Stimulated activated CD8-positive, alpha-beta memory T cell treated with anti-CD3 and anti-CD28 coated beads, Interleukin-4, amount 100 ng/mL, for 4 hours (primary cell): Measurements from ENCODE around the gene ARHGAP44.

Experiments used
- DNase-seq, 2 donors: peaks; one replicate each; pipeline ENCODE4 v3.0.0-alpha.2; 2020; ENCODE audit warnings: low read depth in 2 of 2, low spot score in 1 of 2

Gene ARHGAP44, protein sequence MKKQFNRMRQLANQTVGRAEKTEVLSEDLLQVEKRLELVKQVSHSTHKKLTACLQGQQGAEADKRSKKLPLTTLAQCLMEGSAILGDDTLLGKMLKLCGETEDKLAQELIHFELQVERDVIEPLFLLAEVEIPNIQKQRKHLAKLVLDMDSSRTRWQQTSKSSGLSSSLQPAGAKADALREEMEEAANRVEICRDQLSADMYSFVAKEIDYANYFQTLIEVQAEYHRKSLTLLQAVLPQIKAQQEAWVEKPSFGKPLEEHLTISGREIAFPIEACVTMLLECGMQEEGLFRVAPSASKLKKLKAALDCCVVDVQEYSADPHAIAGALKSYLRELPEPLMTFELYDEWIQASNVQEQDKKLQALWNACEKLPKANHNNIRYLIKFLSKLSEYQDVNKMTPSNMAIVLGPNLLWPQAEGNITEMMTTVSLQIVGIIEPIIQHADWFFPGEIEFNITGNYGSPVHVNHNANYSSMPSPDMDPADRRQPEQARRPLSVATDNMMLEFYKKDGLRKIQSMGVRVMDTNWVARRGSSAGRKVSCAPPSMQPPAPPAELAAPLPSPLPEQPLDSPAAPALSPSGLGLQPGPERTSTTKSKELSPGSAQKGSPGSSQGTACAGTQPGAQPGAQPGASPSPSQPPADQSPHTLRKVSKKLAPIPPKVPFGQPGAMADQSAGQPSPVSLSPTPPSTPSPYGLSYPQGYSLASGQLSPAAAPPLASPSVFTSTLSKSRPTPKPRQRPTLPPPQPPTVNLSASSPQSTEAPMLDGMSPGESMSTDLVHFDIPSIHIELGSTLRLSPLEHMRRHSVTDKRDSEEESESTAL

DNA sequence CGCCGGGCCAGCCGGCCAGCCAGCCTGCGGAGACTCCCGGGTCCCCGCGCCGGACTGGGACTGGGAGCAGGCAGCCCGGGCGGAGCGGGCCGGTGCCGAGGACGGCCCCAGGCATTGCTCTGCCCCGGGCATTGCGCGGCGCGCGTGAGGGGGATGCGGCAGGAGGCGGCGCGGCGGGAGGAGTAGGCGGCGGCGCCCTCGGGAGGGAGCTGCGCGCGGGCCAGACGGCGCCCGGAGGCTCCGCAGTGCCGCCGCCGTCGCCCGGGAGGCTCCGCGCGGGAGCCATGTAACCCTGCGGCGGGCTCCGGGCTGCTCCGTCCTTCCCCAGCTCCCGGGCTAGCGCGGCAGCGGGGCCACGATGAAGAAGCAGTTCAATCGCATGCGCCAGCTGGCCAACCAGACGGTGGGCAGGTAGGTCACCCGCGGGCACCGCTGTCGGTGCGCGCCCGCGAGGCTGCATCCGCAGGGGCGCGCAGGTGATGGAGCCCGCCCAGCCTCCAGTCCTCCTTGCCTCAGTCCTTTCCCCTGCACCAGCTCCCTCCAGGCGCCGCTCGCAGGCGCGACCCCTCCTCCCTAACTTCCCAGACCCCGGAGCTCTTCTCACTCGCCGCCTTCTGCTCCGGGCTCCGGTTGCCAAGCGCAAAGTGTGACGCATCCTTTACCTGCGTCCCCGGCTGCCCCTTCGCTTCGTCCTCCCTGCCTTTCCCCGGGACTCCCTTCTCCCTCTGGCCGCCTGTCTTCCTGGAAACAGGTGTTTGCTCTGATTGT is at the start of gene ARHGAP44:
TSS of gene ARHGAP44 (plus strand) at position 18 of the 768 bp plus-strand sequence. CDS start at position 359, 341 bp downstream.
- DNase-seq: no peak

DNA sequence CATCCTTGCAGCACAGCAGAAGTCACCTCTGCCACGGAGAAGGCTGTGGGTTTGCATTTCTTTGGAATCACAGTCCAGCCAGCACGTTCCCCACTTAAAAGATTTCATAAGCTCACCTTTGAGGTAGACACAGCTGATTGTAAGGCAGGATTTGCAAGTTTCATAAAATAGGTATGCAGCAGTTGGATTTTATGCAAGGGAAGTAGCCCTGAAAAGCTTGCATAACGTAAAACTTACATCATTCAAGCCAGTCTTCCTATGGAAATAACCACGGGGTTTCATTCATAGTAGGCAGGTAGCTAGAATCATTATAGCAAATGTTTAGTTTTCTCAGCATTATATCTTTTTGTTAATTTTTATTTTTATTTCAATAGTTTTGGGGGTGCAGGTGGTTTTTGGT is 49.8 kb upstream of the ARHGAP44 start:
- no peak for DNase-seq

DNA sequence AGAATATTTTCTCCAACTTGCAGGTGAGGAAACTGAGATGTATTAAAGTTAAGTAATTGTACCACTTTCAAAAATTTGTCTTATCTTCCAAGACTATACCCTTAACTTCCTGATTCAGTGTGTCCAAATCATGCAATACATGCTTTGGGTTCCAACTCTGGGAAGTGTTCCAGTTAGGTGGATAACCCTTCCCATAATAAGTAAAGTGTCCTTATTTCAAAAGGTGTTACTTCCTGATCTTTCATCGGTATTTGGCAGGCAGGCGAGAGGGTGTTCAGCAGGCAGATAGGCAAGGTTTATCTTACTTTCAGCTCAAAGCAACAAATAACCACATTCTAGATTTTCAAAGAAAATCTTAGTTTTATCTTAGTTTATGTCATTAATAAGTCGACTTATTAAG is 46.3 kb upstream of the ARHGAP44 start:
- no peak for DNase-seq

DNA sequence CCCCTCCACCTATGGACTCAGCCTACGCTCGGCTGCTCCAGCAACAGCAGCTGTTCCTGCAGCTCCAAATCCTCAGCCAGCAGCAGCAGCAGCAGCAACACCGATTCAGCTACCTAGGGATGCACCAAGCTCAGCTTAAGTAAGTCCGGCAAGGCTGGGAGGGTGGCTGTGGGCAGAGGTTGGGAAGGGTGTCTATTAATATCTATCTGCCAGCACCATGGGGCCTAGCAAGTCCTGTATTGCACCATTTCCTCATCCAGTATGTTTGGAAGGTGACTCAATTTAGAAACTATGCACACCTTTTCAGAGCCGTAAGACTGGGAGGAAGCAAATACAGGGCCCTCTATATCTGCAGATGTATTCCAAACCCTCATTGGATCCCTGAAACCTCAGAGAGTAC is 45.0 kb upstream of the ARHGAP44 start:
- no peak for DNase-seq

DNA sequence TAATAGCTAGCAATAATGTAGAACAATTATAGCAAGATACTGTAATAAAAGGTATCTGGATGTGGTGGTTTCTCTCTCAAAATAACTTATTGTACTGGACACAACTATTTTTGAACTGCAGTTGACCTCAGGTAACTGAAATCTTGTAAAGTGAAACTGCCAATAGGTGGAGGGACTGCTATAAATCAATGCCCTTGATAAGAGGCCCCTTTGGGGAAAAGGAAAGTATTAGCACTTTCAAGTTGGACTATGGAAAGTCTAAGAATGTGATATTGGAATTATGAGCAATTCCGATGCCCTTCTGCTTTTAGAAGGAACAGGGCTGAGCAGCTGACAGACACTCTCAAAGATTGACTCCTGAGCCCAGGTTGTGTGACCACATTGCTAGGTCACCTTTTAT is 44.5 kb upstream of the ARHGAP44 start:
- DNase-seq: no peak

DNA sequence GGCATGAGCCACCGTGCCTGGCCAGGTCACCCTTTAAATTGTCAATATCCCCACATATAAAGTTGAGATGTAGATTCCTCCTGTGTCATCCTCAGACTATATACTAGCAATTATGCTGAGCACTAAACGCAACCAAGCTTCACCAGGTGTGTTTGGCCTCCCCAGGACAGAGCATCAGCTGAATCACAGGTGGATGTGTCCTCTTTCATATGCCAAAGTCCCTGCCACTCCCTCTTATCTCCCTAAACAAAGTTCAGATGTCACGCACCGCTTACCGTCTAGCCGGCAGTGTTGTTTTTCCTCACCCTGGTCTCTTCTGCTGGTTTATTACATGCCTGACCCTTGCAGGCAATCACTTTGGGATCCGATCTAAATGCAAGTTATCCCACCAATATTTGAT is 43.8 kb upstream of the ARHGAP44 start:
- DNase-seq: no peak

DNA sequence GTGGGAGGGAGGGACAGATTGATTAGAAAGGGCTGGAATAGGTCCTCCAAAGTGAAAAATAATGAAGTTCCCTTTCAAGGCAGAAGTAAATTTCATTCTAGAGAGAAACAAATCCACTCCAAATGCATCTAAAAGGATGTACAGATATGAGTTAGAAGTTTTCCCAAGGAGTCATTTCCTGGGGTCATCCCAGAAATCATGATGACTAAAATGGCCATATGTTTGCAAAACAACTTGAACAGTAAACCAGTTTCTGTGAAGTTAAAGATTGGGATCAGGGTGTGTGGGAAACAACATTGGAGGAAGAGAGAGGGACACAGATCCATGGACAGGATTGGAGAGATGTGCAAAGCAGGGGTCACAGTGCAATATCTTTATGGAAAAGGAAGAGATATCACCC is 32.5 kb upstream of the ARHGAP44 start:
- DNase-seq: no peak

DNA sequence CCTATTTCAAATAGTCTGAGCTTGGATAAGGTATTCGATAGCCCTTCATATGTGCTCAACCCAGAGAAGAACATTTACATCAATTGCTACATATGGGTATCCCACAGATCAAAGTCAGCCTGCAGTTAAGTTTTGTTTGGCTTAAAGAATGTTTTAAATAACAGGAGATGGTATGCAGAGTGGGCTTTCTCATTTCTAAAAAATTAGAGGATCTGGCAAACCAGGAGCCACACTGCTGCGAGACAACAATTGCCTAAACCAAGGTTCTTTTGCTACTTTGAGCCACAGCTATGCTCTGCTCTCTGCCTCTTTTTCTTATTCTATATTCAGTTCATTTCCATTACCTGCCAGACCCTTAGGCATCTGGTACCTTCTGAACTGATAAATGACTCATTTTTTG is 30.2 kb upstream of the ARHGAP44 start:
- DNase-seq: no peak

DNA sequence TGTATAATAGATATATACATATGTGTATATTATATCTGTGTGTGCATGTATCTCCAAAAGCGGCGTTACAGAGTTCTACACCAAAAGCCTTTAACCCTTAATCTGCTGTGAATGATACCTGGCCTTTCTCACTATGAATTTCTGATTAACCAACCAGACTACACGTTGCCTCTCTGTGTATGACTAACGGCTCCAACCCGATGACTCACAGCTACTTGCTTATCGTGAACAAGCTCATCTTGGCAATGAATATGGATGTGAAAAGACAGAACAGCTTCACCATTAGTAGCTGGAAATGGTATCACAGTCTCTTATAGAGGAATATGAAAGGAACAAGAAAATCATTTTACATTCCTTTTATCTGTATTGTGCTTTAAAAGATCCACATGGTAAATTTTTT is 23.8 kb upstream of the ARHGAP44 start:
- no peak for DNase-seq

DNA sequence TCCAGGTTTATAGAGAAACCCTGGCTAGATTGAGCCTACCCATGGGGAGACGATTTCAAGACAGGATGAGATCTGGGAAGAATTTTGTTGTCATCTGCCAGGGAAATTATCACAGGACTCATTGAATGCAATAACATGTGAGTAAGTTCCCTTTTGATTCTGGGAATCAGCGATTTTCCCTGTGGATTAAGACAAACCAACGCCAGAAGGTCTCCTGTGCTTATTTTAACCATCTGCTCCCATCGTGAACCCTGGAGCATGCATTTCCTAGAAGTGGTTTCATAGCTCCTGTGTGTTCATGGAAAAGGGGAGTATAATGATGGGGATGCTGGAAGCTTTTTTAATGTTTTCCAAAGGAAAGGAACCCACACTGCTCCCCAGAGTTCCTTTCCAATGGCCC is 21.0 kb upstream of the ARHGAP44 start:
- no peak for DNase-seq

DNA sequence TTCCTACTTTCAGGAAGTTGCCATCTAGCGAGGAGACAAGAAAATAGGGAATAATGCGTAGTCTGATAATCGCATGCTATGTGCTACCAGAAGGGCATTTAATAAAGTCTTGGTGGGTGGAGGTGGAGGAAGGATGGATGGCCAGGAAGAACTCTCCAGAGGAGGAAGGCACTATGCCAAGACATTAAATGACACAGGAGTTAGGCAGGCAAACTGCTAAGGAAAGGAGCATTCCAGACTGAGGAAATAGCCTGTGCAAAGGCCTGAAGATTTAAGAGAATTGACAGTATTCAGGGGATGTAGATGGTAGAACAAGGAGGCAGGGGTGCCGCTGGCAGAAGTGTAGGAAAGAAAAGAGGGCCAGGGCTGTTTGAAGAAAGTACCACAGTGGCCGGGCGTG is 19.3 kb upstream of the ARHGAP44 start:
- DNase-seq: no peak

DNA sequence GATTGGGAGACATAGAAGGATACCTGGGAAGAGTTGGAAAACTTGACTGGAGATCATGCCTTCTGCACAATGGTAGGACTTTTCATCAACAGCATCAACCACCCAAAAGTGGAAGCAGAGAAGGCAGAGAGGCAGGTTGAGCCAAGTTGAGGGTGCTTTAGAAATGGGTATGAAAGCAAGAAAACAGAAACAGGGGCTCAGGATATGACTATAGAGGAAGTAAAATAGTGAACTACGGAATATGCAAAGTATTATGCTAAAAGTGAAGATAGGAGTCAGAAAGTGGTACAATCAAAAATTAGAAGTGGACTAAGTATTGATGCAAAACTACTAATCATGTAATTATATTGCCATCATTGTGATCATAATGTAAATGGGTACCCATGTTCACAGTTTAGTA is 16.1 kb upstream of the ARHGAP44 start:
- DNase-seq: no peak

DNA sequence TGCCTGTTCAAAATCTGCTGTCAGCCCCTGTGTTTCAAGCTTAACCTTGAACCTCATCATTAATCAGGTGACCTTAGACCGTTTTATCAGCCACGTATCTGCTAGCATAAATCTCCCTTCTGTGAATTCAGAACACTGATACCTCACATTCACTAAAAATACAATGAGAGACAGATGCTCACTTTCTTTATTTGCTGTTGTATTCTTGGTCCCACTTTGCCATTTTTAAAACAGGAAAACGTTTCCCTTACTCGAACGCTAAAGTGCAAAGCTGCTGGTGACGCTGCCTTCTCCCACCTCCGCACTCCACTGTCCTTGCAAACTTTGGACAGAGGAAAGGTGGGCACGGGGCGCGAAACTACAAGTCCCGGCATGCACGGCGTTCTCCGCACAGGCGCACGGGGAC is 220 bp upstream of the ARHGAP44 start:
- DNase-seq: no peak

DNA sequence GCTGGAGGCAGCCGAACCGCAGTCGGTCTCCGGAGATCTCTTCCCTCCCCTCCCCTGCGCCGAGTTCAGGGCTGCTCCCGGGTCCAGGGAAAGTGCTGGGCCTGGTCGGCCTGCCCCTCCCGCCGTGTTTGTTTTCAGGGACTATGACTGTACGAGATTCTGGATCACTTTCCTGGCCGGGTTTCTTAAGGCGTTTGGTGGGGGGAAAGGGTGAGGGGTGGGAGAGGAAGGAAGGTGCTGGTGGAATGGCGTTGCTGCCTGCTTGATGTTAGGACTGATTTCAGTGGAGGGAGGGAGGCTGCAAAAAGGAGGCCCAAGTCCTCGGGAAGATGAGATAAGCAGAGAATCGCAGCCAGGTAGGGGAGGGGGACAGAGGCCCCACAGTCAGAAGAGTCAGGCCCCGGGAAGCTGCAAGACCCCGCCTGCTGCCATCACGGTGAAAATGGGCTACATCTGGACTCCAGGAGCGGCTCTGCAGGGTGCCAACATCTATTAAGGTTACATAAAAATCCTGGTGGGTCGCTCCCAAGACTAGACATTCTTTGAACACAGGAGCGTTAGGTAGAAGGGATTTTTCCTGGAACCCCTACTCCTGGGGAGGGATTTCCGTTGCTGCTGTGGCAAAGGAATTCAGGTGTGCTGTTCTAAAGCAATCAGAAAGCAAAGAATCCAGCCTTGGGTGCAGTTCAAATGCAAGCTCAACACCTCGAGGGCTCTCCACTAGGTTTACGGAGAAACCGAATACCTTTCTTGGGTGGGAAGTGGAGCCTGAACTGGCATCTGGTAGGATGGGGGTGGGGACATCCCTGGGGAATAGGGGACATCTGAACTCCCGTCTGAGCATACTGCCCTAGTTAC is 1.2 kb downstream of the ARHGAP44 start:
- no peak for DNase-seq

DNA sequence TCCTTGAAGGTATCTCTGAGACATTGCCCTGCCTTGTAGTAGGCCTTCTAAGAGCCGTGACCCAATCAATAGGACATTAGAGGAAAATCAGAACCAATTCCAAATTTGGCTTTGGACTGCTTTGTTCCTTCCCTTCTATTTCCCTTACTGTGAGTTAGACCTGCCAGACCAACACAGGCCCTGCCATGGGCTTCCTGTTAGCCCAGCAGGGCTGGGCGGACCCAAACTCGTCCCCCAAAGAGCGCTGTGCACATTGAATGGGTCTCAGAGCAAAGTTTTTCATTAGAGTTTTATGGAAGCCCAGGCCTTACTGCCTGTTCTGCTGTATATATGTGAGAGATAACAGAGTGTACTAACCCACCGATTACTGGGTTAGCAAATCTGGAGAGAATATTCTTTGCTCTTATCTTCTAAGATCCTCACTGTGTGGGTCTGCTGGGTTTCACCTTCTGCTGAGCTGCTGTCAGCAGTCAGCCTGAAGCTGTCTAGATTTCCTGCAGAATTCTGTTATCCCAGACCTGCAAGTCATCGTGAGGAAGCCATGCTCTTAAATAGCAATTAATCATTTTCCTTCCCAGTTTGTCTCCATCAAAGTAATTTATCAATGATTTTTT is 5.7 kb downstream of the ARHGAP44 start:
- no peak for DNase-seq

DNA sequence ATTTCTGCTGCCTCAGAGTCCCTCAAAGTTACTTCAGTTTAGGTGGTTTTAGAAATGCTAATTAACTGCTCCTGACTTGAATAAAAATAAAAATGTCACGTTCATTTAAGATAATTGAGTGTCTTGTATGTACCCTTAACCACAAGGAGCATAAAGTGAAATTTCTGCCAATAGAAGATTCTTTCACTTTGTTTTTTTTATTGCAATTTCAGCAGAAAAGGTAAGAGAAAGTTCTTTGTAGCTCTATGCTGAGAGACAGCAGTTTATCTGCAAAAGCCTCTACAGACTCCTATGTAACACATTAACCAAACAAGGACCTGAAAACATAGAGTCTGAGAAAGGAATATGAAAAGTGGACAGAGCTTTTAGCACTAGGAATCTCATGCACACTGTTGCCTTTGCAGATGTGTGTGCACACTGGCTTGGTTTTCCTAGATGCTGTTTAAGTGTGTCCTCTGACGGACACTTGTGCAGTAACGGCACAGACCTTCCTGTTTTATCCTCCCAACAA is 11.6 kb downstream of the ARHGAP44 start:
- DNase-seq: no peak

DNA sequence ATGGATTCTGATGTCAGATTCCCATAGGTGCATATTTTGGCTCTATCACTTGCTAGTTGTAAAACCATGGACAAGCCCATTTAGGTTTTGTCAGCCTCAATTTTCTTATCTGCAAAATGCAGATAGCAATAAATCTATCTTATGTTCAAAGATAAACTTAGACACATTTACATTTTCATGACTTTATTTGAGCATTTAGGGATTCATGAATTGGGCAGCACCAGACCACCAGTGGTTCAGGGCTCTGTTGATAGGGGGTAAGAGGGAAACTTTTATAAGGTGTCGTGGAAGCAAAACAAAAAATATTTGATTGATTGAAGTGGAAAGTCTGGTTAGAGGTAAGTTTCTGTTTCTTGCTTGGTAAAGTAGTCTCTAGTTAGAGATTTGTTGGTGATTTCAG is 17.3 kb downstream of the ARHGAP44 start:
- DNase-seq: no peak

DNA sequence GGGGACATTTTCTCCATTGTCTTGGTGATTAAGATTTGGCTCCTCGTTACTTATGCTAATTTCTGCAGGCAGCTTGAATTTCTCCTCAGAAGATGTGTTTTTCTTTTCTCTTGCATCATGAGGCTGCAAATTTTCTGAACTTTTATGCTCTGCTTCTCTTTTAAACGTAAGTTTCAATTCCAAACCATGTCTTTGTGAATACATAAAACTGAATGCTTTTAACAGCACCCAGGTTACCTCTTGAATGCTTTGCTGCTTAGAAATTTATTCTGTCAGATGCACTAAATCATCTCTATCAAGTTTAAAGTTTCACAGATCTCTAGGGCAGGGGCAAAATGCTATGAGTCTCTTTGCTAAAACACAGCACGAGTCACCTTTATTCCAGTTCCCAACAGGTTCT is 19.4 kb downstream of the ARHGAP44 start:
- DNase-seq: no peak

DNA sequence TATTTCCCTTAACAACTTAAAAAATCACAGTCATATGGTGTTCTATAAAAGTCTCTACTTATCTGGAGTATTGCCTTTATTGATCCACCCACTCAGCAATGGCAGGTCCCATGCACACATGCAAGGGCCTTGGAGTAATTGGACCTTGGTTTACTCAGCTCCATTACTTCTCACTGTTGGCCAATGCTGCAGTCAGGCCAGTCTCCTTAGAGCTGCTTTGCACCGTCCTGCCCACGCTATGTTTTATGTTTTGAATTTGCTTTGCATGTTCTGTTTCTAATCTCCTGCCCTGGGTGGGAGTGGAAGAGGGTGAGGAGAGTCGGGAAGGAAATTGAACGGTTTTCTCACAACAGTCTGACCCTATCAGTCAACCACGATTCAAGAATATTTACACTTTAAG is 23.6 kb downstream of the ARHGAP44 start:
- no peak for DNase-seq

DNA sequence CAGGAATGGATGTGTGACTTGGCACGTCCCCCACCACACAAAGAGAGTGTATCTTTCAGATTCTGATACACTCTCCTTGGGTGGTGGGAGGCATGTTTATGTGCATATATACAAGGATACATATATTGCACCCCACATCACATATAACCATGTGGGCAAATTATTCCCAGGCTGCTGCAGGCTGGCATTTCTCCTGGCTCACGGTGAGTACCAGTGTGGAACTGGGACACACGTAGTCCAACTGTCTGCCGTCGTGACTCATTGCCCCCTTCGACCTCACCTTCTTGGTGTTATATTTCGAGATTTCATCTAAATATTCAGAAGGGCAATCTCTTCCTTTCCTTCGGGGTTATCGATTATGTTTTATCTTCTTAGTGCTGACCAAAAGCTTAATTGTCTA is 24.4 kb downstream of the ARHGAP44 start:
- DNase-seq: no peak
